ENCODE measurements around the gene TBCC.

GRCh38 chr6:42726485-42727086 is 19.3 kb downstream of the TBCC start:
- TF ChIP-seq CTCF (IDR thresholded peaks at IDR 0.05) (peak; percentile 91 to 99 (median 96)), POLR2A (IDR thresholded peaks at IDR 0.05) (peak in 1 of 2 donors; percentile 15)

Measured in heart left ventricle (tissue), 13 donors.